ENCODE data around the gene DGKB. TPM values are rescaled to one million over a fixed set of nuclear protein-coding genes. Genes with fewer than 3 reads are reported as not detected.

Gene DGKB
- total and polyA plus RNA-seq, 2 donors (not counting 1 experiment from before 2014, with no cell fraction given), result 0.31 TPM; not detected in 1

GRCh38 chr7:14201353-14201752 lies 701.2 kb downstream of the DGKB start:
- H3K4me2 ChIP-seq (ENCODE audit: extremely low read depth, insufficient read depth, low read length), result no peak overlapping the region
- H3K9ac ChIP-seq (ENCODE audit: insufficient read depth, low read length), result no peak overlapping the region
- H2AFZ ChIP-seq (ENCODE audit: low read length), result no peak overlapping the region
- no peak for TF ChIP-seq EZH2 (IDR thresholded peaks at IDR 0.05; ENCODE audit: low read length, missing control alignments)
- TF ChIP-seq, protein P1, sequence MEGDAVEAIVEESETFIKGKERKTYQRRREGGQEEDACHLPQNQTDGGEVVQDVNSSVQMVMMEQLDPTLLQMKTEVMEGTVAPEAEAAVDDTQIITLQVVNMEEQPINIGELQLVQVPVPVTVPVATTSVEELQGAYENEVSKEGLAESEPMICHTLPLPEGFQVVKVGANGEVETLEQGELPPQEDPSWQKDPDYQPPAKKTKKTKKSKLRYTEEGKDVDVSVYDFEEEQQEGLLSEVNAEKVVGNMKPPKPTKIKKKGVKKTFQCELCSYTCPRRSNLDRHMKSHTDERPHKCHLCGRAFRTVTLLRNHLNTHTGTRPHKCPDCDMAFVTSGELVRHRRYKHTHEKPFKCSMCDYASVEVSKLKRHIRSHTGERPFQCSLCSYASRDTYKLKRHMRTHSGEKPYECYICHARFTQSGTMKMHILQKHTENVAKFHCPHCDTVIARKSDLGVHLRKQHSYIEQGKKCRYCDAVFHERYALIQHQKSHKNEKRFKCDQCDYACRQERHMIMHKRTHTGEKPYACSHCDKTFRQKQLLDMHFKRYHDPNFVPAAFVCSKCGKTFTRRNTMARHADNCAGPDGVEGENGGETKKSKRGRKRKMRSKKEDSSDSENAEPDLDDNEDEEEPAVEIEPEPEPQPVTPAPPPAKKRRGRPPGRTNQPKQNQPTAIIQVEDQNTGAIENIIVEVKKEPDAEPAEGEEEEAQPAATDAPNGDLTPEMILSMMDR (conservative IDR thresholded peaks at IDR 0.05 in 1 of 2, IDR thresholded peaks at IDR 0.05 in 1 of 2; ENCODE audit: low read depth in 1 of 2, low read length in 2 of 2), result no peak
- H3K27ac ChIP-seq (ENCODE audit: insufficient read depth, low read length), result no peak overlapping the region
- no peaks in the 10 kb centered on the region for H3K27me3 ChIP-seq (ENCODE audit: control insufficient read depth, insufficient read depth, low read length)
- DNase-seq (ENCODE audit: low read depth in 2 of 2), result no peak
- no peak overlapping the region for H3K4me3 ChIP-seq (replicated peaks in 1 of 4; ENCODE audit: control extremely low read depth in 1 of 4, insufficient read depth in 1 of 4, low read depth in 3 of 4, low read length in 4 of 4)
- H3K36me3 ChIP-seq (ENCODE audit: control insufficient read depth, insufficient read depth, low read length), result no peaks in the 10 kb centered on the region
- H3K9me3 ChIP-seq (ENCODE audit: control insufficient read depth, insufficient read depth, low read depth, low read length), result no peaks in the 10 kb centered on the region
- no peaks in the 10 kb centered on the region for H3K79me2 ChIP-seq (ENCODE audit: control insufficient read depth, insufficient read depth, low read length)
- no peaks in the 10 kb centered on the region for H4K20me1 ChIP-seq (ENCODE audit: control insufficient read depth, extremely low read depth, insufficient read depth, low read length)
- no peaks in the 10 kb centered on the region for H3K4me1 ChIP-seq (ENCODE audit: control insufficient read depth, extremely low read depth, insufficient read depth, low read length)

- H3K27me3 ChIP-seq (ENCODE audit: control insufficient read depth, insufficient read depth, low read length), result no peaks in the 10 kb centered on the region
- H3K4me2 ChIP-seq (ENCODE audit: extremely low read depth, insufficient read depth, low read length), result no peak overlapping the region
- H3K36me3 ChIP-seq (ENCODE audit: control insufficient read depth, insufficient read depth, low read length), result no peaks in the 10 kb centered on the region
- no peaks in the 10 kb centered on the region for H3K4me1 ChIP-seq (ENCODE audit: control insufficient read depth, extremely low read depth, insufficient read depth, low read length)
- no peak overlapping the region for H3K9ac ChIP-seq (ENCODE audit: insufficient read depth, low read length)
- DNase-seq (ENCODE audit: low read depth in 2 of 2), result no peak
- H2AFZ ChIP-seq (ENCODE audit: low read length), result no peak overlapping the region
- no peaks in the 10 kb centered on the region for H4K20me1 ChIP-seq (ENCODE audit: control insufficient read depth, extremely low read depth, insufficient read depth, low read length)
- H3K79me2 ChIP-seq (ENCODE audit: control insufficient read depth, insufficient read depth, low read length), result no peaks in the 10 kb centered on the region
- no peak overlapping the region for H3K4me3 ChIP-seq (replicated peaks in 1 of 4; ENCODE audit: control extremely low read depth in 1 of 4, insufficient read depth in 1 of 4, low read depth in 3 of 4, low read length in 4 of 4)
- H3K9me3 ChIP-seq (ENCODE audit: control insufficient read depth, insufficient read depth, low read depth, low read length), result no peaks in the 10 kb centered on the region
- H3K27ac ChIP-seq (ENCODE audit: insufficient read depth, low read length), result no peak overlapping the region
- TF ChIP-seq EZH2 (IDR thresholded peaks at IDR 0.05; ENCODE audit: low read length, missing control alignments), result no peak
- TF ChIP-seq, protein P1 (conservative IDR thresholded peaks at IDR 0.05 in 1 of 2, IDR thresholded peaks at IDR 0.05 in 1 of 2; ENCODE audit: low read depth in 1 of 2, low read length in 2 of 2), result no peak
Observed at GRCh38 chr7:14199336-14199735, 703.2 kb downstream of the DGKB start.

GRCh38 chr7:14197280-14197679 lies 705.3 kb downstream of the DGKB start:
- Histone ChIP-seq H3K36me3 (ENCODE audit: control insufficient read depth, insufficient read depth, low read length) (no peaks in the 10 kb centered on the region), H3K27ac (ENCODE audit: insufficient read depth, low read length) (no peak overlapping the region), H3K27me3 (ENCODE audit: control insufficient read depth, insufficient read depth, low read length) (no peaks in the 10 kb centered on the region), H2AFZ (ENCODE audit: low read length) (no peak overlapping the region), H3K9ac (ENCODE audit: insufficient read depth, low read length) (no peak overlapping the region), H4K20me1 (ENCODE audit: control insufficient read depth, extremely low read depth, insufficient read depth, low read length) (no peaks in the 10 kb centered on the region), H3K4me3 (replicated peaks in 1 of 4; ENCODE audit: control extremely low read depth in 1 of 4, insufficient read depth in 1 of 4, low read depth in 3 of 4, low read length in 4 of 4) (no peak overlapping the region), H3K79me2 (ENCODE audit: control insufficient read depth, insufficient read depth, low read length) (no peaks in the 10 kb centered on the region), H3K4me1 (ENCODE audit: control insufficient read depth, extremely low read depth, insufficient read depth, low read length) (no peaks in the 10 kb centered on the region), H3K4me2 (ENCODE audit: extremely low read depth, insufficient read depth, low read length) (no peak overlapping the region), H3K9me3 (ENCODE audit: control insufficient read depth, insufficient read depth, low read depth, low read length) (no peaks in the 10 kb centered on the region)
- peak; percentile 34 to 76 for DNase-seq (ENCODE audit: low read depth in 2 of 2)
- TF ChIP-seq, protein P1 (conservative IDR thresholded peaks at IDR 0.05 in 1 of 2, IDR thresholded peaks at IDR 0.05 in 1 of 2; ENCODE audit: low read depth in 1 of 2, low read length in 2 of 2), result no peak
- no peak for TF ChIP-seq EZH2 (IDR thresholded peaks at IDR 0.05; ENCODE audit: low read length, missing control alignments)
